GDM1 (cell line): ENCODE data around the gene NEU4.

ENCODE experiments used
- DNase-seq: peaks from one replicate; lab custom pipeline; 2025; lab: John Stamatoyannopoulos, UW

Gene NEU4

DNA sequence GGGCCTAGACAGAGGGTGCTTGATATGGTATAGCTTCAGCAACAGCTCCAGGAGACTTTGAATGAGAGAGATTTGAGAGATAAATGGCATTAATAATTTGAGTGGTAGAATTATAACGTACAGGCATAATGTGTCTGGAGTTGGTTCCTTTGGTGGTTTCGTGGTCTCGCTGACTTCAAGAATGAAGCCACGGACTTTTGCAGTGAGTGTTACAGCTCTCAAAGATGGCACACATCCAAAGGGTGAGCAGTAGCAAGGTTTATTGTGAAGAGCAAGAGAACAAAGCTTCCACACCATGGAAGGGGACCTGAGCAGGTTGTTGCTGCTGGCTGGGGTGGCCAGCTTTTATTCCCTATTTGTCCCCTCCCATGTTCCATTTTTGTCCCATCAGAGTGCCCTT, 26.6 kb downstream of the NEU4 start:
- no peak for DNase-seq

DNA sequence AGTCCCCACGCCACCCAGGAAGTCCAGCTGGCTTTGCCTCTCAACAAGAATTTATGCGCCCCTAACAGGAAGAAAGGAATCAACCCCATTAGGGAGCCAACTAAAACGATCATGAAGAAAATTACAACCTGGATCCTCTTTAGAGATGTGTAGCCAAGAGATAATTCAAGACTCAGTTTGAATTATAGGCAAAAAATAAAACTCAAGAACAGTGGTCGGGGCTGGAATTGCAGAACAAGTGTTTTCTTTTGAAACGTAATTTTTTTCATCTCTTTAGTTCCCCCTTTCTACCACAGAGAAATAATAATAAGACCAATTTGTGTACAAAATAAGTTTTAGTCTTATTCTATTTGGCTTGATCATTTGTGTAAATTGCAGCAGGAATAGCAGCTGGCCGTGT, 27.3 kb downstream of the NEU4 start:
- no peak for DNase-seq

DNA sequence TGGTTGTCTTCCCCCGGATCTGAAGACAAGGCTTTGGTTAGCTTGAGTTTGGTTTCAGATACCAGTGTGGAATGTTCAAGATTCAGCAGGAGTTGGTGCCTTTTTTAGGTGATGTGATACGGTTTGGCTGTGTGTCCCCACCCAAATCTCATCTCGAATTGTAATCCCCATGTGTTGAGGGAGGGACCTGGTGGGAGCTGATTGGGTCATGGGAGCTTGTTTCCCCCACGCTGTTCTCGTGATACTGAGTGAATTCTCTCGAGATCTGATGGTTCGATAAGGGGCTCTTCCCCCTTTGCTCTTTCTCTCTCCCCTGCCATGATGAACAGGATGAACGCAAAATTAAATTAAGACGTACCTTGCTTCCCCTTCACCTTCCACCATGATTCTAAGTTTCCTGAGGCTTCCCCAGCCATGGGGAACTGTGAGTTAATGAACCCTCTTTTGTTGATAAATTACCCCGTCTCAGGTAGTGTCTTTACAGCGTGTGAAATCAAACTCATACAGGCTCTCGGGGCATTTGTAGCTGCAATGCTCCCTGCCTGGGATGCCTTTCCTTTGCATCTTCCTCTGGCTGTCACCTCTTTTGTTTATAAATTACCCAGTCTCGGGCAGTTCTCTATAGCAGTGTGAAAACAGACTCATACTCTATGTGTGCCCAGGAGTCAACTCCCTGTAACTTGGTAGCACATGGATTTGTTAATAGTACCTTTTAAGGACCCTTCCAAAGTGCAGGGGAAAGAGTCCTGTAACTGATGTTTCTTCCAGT, 28.4 kb downstream of the NEU4 start:
- DNase-seq, result no peak

DNA sequence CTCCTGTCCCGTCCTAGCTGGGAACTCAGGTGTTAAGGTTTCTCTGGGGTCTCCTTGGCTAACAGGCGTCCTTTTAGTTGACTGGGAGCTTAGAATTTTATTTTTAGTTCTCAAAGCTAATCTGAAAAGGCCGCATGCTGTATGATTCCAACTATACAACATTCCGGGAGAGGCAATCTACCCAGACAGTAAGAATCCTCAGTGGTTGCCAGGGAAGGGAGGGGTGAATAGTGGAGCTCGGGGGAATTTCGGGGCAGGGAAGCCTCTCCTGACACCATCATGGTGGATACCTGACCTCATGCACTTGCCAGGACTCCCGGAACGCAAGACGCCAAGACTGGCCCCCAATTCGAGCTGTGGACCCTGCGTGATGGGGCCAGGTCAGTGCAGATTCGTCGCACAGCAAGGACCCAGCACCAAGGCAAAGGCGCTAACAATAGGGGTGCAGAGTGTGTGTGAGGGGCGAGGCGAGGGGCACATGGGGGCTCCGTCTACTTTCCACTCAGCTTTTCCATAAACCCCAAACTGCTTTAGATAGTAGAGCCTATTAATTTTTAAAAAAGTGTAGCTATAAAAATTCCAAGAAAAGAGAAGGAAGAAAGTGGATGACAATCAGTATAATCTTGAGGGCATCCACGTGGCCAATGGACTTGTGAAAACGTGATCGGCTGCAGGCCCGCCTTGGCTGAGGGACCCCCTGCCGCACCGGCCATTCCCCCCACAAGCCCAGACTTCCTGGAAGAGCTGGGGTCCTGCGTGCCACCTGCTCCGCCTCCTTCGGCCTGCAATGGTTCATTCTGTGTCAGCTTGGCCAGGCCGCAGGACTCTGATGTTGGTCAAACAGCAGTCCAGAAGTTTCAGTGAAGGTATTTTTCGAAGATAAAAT, 32.4 kb downstream of the NEU4 start:
- no peak for DNase-seq

DNA sequence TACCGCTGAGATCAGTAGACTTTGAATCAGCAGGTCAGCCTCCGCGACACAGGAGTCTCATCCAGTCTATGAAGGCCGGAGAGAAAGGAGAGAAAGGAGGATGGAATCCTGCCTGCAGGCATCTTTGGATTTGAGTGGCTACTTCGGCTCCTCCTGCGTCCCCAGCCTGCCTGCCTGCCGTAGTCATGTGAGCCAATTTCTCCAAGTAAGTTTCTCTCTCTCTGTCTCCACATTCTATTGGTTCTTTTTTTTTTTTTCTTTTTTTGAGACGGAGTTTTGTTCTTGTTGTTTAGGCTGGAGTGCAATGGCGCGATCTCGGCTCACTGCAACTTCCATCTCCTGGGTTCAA, 33.0 kb downstream of the NEU4 start:
- DNase-seq, result no peak

DNA sequence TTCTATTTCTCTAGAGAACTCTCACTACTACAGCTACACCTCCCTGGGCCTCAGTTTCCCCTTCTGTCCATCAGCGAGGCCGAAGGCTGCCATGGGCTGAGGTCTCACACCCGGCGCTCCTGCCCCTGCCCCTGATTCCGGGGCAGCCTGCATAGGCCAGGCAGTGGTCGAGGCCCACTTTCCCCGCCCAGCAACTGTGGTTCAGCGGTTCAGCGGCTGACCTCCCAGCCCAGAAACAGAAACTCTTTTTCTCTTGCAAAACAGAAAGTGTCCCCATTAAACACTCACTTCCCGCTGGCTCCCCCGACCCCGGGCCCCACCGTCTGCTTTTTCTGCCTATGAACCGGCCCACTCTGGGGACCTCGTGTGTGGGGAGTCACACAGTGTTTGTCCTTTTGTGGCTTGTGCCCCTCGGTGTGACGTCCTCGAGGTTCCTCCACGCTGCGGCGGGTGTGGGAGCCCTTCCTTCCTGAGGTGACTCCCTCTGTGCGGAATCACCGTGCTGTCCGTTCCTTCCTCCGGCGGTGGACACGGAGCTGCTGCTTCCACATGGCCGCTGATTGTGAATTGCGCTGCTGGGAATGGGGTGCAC, 33.7 kb downstream of the NEU4 start:
- DNase-seq, result peak; percentile 78

DNA sequence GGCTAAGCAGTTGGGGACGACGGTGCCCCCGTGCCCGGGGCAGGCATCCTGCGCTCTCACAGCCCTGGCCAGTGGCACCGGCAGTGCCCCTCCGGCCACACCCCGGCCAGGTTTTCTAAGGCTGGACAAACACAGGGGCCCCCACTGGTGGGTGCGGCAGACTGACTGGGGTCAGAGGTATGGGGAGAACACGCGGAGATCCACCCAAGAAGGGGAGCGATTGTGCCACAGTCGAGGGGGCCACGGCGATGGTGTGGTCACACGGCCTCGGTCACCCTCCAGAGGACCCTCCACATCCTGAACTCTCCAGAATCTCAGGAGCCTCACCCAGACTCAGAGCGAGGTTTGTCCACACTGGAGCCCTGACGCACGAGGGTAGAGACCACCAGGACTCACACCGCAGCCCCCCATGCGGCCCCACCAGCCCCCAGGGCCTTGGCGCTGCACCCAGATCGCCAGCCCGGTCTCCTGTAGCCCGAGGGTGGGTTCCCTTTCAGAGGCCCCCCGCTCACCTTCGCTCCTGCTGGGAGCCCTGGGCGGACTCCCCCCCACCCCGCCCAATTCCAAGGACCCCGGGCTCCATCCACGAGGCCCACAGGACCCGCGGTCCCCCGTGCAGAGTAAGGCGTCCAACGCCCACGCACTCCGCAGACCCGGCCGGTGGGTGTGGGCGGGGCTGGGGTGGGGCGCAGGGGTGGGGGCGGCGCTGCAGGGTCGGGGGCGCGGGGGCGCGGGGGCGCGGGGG, 34.5 kb downstream of the NEU4 start:
- DNase-seq, result no peak

DNA sequence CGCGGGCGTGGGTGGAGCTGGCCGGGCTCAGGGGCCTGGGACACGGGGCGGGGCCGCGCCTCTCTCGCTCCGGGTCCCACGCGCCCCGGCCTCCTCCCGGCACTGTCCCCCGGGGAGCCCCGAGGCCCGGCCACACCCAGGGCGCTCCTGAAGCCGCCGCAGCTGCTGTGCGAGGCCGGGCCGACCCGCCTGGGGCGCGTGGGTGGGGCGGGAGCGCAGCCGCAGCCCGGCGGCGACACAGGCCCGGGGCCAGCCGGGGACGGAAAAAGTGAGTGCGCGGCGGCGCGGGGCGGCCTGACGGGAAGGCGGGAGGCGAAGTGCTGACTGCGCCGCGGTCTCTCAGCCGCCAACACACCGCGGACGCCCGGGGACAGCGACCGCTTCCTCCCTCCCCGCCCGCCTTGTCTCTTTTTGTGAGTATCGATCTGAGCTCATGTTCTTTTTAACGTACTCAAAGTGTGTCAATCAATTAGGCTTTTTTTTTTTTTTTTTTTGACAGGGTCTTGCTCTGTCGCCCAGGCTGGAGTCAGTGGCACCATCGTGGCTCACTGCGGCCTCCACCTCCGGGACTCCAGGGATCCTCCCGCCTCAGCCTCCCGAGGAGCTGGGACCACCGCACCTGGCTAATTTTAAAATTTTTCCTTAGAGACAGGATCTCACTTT, 35.2 kb downstream of the NEU4 start:
- peak; percentile 47 for DNase-seq

DNA sequence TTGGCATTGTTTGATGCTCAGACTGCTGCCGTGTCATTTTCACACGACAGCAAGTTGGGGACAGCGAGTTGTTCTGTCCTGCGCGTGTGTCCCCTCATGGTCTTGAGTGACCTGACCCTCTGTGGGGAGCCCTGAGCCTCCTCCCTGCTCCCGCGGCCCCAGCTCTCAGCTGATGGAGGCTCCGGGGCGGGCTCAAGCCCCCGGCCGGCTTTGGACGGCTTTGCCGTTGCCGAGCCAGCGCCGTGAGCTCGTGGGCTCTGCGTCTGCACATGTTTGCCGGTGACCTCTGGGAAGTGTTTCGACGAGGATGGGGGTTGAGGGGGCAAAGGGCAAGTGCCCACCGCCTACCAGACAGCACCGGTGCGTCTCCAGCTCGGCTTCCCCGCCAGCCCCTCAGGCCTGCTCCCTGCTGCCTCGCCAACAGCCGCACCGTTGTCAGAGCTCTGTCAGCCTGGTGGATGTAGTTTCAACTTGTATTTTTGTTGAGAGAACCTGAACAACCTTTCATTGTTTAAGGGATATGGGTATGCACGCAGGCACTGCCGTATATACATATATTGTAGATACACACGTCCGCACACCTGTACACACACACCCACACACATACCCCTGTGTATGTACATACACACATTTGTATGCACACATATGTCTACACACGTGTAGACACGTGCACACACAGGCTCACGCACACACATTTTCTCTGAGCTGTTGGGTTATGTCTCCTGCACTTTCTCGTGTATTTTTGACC, 36.0 kb downstream of the NEU4 start:
- no peak for DNase-seq

DNA sequence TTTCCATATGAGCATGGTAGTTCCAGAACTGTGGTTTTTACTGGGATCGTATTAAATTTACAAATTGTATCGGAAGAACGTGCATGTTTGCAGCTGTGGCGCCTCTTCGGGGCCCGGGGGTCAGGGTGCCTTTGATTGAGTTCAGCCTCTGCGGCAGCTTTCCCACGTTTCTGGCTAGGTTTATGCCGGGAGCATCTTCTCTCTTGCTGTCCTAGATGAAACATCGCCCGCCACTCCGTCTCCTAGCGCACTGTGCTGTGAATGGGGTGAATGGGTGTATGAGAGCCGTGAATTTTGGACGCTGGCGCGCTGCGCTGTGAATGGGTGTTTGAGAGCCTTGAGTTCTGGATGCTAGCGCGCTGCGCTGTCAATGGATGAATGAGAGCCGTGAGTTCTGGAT, 37.4 kb downstream of the NEU4 start:
- DNase-seq, result no peak

DNA sequence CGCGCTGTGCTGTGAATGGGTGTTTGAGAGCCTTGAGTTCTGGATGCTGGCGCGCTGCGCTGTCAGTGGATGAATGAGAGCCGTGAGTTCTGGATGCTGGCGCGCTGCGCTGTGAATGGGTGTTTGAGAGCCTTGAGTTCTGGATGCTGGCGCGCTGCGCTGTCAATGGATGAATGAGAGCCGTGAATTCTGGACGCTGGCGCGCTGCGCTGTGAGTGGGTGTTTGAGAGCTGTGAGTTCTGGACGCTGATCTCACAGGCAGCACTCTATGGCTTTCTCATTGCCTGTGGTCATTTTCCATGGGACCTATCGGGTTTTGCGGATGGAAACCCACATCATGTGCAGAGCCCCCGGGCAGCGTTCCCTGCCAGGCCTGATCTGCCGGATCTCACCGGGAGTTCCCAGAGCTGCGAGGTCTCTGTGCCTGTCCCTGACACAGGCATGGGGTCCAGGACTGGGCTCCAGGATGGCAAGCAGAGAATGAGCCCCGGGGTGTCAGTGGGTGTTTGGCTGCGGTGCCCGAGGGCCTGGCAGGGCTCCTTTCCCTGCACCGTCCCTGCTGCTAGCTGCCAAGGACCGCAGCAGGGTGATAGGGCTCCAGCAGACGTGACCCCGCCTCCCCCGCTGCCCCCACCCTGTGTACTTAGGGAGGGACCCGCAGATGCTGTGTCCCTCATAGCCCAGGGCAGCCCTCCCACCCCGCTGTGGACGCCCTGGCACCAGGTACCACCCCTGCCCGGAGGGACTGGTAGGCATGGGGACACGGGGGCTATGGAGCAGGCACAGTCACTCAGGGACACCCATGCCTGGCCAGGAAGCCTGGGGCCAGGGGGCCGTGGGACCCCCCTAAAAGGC, 40.0 kb downstream of the NEU4 start:
- no peak for DNase-seq

DNA sequence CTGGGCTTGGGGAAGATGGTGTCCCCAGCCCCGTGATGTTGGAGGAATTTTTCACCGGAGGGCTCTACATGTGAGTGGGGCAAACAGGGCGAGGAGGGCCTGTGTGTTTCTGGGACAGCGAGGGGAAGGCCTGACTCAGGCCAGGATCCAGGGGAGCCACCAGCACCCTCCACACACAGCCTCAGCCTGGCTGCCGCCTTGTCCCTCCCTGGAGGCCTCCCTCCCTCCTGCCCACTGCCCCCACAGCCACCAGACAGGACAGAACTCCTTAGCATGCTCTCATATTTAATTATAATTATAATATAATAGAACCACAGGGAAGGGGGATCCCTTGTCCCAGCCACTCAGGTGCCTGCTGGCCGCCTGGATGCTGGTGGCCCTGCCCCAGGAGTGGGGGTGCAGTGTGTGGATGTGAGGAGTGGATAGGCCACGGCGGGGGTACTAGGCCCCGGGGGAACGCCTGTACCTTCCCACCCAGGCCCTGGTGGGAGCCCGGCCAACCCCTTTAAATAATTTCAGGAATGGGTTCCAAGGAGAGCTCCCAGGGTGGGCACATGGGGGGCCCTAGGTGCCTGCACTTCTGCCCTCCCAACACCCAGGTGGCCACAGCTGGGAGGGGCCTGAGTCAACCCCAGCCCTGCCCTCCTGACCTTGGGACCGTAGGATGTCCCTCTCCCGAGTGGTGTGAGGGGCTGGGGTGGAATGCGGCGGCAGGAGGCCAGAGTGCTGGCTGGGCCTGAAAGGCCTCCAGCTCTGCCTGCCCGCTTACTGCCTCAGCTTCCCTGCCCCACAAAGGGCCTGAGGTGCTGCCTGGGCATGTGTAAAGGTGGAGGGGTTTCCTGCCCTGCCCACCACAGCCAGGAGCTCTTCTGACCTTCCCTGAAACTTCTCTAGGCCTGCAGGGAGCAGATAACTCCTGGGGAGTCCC, 40.9 kb downstream of the NEU4 start:
- DNase-seq, result no peak

DNA sequence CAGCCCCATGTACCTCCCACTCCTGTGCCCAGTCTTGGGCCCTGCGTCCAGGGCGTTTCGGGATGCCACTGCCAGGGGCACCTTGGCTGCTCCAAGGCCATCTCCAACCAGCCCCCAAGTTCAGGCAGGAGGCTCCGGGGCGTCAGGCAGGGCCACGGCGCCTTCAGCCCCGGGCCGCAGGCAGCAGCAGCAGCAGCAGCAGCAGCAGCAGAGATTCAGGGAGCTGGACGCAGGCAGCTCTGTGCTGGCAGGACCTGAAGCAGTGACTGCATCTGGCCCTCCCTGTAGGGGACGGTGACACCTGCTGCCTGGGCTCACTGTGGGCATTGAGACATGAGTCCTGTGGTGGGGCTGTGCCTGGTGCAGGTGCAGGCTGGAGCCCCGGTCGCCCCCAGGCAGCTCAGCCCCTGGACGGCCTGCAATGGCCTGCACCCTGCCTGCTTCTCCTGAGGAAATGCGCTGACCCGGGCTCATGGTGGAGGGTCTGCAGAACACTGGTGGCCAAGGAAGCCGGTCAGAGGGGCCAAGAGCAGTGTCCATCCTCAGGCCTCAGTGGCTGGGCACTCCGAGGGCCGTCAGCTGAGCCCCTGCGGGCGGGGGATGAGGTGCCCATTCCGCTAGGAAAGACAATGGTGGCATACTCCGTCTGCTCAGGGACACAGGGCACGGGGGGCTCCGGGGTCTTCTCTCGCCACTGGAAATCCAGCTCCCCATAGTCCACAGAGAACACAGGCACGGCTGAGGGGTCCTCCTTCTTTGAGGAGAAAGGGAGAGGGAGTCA, 41.7 kb downstream of the NEU4 start:
- DNase-seq, result no peak

DNA sequence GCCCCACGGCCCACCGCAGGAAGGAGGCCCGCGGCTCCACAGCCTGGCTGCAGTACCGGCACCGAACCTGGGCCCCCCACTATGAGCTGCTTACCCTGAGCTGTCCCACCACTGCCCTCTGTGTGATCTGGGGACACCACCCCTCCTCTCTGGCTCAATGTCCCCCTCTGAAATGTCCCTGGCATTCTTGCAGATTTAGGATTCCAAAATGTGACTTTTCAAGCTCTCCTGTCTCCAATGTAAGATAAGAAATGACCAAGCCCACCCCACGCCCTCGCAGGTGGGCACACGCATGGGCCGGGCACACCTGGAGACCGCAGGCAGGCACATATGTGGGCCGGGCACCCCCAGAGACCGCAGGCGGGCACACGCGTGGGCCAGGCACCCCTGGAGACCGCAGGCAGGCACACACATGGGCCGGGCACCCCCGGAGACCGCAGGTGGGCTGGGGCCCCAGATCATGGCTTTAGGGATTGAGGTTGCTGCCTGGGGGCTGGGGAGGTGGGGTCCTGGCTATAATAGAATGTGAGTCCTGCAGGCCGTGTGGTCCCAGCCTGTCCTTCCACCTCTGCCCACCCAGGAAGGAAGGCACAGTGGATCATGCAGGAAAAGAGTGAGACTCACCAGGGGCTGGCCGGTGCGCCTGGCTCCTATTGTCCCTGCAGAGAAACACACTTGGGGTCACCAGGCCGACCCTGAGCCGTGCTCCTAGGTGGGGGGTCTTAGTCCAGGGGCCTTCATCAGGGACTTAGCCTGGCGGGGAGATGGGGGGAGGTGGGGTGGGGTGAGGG, 42.5 kb downstream of the NEU4 start:
- DNase-seq, result no peak

DNA sequence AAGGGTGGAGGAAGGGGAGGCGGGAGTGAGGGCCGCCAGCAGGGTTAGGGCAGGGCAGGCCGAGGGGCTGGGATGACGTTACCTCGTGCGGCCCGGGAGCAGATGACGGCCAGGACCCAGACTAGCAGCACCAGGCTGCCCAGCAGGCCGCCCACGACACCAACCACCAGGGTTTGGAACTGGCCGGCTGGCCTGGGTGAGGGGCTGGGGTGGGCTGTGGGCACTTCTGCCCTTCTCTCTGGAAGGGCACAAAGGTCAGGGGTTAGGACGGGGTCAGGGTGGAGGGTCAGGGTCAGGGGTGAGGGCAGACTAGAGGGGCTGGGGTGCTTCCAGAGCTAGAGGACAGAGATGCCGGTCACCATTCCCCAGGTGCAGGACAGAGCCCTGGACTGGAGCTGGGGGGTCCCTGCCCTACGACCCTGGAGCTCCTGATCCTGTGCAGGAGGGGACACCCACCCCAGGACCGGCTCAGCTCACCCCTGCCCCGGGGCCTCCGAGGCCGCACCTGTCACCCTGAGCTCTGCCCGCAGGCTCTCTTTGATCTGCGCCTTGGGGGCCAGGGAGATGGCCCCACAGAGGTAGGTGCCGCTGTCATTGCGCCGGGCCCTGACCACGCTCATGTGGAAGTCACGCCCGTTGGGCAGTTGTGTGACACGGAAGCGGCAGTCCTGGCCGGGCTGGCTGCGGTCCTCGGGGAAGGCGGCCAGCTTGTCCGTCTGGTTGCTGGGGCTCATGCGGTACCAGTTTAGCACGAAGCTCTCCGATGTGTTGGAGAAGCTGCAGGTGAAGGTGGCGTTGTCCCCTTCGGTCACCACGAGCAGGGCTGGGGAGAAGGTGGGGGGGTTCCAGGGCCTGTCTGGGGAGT, 43.4 kb downstream of the NEU4 start:
- no peak for DNase-seq

DNA sequence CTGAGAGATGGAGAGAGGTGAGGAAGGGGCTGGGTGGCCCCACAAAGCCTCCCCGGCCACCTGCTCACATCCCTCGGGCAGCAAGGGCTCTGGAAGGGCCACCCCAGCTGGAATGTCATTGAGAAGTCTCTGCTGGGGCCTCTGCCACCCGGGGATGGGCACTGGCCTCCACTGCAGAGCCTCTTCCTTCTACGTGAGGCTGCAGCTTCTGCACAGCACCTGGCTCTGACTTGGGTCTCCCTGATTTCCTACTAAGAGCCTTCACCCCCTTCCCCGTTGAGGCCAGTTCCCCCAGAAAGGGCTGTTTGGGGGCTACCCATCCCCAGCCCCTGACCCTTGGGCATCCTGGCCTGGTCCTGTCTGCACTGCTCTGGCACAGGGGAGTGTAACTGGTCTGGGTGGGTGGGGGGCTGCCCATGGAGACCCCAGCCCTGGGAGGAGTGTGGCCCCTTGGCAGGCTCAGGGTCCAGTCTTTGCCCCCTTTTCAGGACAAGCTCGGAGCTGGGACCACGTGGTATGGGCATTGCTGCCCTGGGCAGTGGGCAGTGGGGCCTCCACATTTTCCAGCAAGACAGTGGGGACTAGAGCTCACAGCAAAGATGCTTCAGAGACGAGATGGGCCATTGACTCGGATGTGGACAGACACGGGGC, 44.1 kb downstream of the NEU4 start:
- DNase-seq, result no peak
